ENCODE measurements around the gene KLHL5. TPM values are rescaled to one million over a fixed set of nuclear protein-coding genes. Genes with fewer than 3 reads are reported as not detected.
A peak's percentile ranks its signal among the peaks of the same experiment; 100 is the strongest.

Gene KLHL5
- total RNA-seq, 1 donor from 2014 or later: 46.0 TPM

DNA sequence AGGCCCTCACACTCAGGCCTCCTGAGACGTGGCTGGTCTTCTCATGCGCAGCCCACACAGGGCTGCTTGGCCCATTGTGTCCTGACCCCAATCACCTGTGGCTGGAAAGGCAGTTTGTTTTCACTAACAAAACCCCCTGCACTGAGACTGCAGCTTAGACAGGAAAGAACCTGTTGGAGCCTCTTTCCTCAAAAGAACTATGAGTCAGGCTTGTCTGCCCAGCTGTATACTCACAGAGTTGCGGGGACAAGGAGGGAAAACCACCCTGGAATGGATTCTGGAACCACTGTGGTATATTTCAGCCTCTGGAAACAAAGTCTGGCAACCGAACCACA lies 24.6 kb upstream of the KLHL5 start:
- Mint-ChIP-seq H3K9me3 (ENCODE audit: unreplicated experiment) (no peaks in the 10 kb centered on the region), H3K27me3 (ENCODE audit: unreplicated experiment) (peaks cover 1% of the 10 kb centered on the region), H3K27ac (ENCODE audit: unreplicated experiment) (peak overlapping the region; percentile 83), H3K36me3 (ENCODE audit: low read depth, unreplicated experiment) (no peaks in the 10 kb centered on the region), H3K4me3 (ENCODE audit: unreplicated experiment) (no peak overlapping the region), H3K4me1 (ENCODE audit: unreplicated experiment) (peaks cover 14% of the 10 kb centered on the region)
- no peak for DNase-seq (ENCODE audit: low spot score)
- TF ChIP-seq CTCF (IDR thresholded peaks at IDR 0.05; ENCODE audit: unreplicated experiment): no peak

DNA sequence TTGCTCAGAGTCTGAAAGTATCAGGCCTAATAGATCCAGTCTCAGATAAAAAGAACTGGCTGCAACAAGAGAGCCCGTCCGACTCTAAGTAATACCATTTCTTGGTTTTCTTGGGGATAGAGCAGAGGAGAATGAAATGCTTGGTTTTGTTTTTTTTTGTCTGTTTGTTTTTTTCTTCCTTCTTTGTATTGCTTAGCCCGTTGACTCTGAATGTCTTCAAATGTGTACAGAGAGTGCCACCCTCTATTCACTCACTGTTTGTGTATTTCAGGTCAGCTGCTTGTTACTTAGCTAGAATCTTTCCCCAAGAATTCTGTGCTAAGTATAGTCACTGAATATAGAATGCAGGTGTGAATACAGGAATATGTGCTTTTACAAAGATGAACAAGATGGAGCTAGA lies 24.1 kb upstream of the KLHL5 start:
- DNase-seq (ENCODE audit: low spot score): no peak
- peak overlapping the region; percentile 83 for H3K27ac Mint-ChIP-seq (ENCODE audit: unreplicated experiment)
- H3K36me3 Mint-ChIP-seq (ENCODE audit: low read depth, unreplicated experiment): no peaks in the 10 kb centered on the region
- TF ChIP-seq CTCF (IDR thresholded peaks at IDR 0.05; ENCODE audit: unreplicated experiment): no peak
- H3K9me3 Mint-ChIP-seq (ENCODE audit: unreplicated experiment): no peaks in the 10 kb centered on the region
- H3K27me3 Mint-ChIP-seq (ENCODE audit: unreplicated experiment): peaks cover 1% of the 10 kb centered on the region
- H3K4me1 Mint-ChIP-seq (ENCODE audit: unreplicated experiment): peaks cover 15% of the 10 kb centered on the region
- no peak overlapping the region for H3K4me3 Mint-ChIP-seq (ENCODE audit: unreplicated experiment)

GRCh38 chr4:39039108-39039507 lies 22.9 kb upstream of the KLHL5 start:
- Mint-ChIP-seq H3K4me1 (ENCODE audit: unreplicated experiment) (peaks cover 27% of the 10 kb centered on the region), H3K27me3 (ENCODE audit: unreplicated experiment) (peaks cover 6% of the 10 kb centered on the region), H3K4me3 (ENCODE audit: unreplicated experiment) (no peak overlapping the region), H3K36me3 (ENCODE audit: low read depth, unreplicated experiment) (no peaks in the 10 kb centered on the region), H3K9me3 (ENCODE audit: unreplicated experiment) (no peaks in the 10 kb centered on the region), H3K27ac (ENCODE audit: unreplicated experiment) (peak overlapping the region; percentile 10)
- no peak for TF ChIP-seq CTCF (IDR thresholded peaks at IDR 0.05; ENCODE audit: unreplicated experiment)
- DNase-seq (ENCODE audit: low spot score): no peak

- Mint-ChIP-seq H3K27me3 (ENCODE audit: unreplicated experiment) (peaks cover 11% of the 10 kb centered on the region), H3K27ac (ENCODE audit: unreplicated experiment) (peak overlapping the region; percentile 33), H3K4me1 (ENCODE audit: unreplicated experiment) (peaks cover 38% of the 10 kb centered on the region), H3K9me3 (ENCODE audit: unreplicated experiment) (no peaks in the 10 kb centered on the region), H3K4me3 (ENCODE audit: unreplicated experiment) (no peak overlapping the region), H3K36me3 (ENCODE audit: low read depth, unreplicated experiment) (peaks cover 3% of the 10 kb centered on the region)
- DNase-seq (ENCODE audit: low spot score): no peak
- TF ChIP-seq CTCF (IDR thresholded peaks at IDR 0.05; ENCODE audit: unreplicated experiment): no peak
Observed at GRCh38 chr4:39042366-39042765, 19.7 kb upstream of the KLHL5 start.

- no peak for TF ChIP-seq CTCF (IDR thresholded peaks at IDR 0.05; ENCODE audit: unreplicated experiment)
- Mint-ChIP-seq H3K27ac (ENCODE audit: unreplicated experiment) (peak overlapping the region; percentile 98), H3K4me3 (ENCODE audit: unreplicated experiment) (peak overlapping the region; percentile 92), H3K4me1 (ENCODE audit: unreplicated experiment) (peaks cover 37% of the 10 kb centered on the region), H3K27me3 (ENCODE audit: unreplicated experiment) (peaks cover 11% of the 10 kb centered on the region), H3K36me3 (ENCODE audit: low read depth, unreplicated experiment) (peaks cover 3% of the 10 kb centered on the region), H3K9me3 (ENCODE audit: unreplicated experiment) (no peaks in the 10 kb centered on the region)
- no peak for DNase-seq (ENCODE audit: low spot score)
Observed at GRCh38 chr4:39043058-39043860, 18.8 kb upstream of the KLHL5 start.

Data from endothelial cell (in vitro differentiated cells).